IMR-90 (cell line): ENCODE results near the gene THSD7B. TPM values are rescaled to one million over a fixed set of nuclear protein-coding genes. Genes with fewer than 3 reads are reported as not detected.

Experiments
- ATAC-seq: fragments of 200-7000 bp; cut with Tn5 transposase; 2 replicates; pipeline ENCODE4 v1.9.1; 2020; ENCODE audit warnings: low read depth, mild to moderate bottlenecking, moderate library complexity
- BruUV-seq: library from RNA; stranded (reverse); fragments of 400-500 nt; replicated peaks from 2 replicates; lab custom pipeline; 2021; lab: Mats Ljungman, UMichigan
- CTCF ChIA-PET: fragments of 300-600 bp; formaldehyde crosslinking; extraction: SDS; loops from one replicate; lab custom pipeline; 2021; ENCODE audit warnings: antibody characterized with exemption; lab: Yijun Ruan, JAX
- POLR2A ChIA-PET: fragments of 300-600 bp; sonication (Branson Sonifier 250); formaldehyde crosslinking; loops from one replicate; lab custom pipeline; 2022; ENCODE audit warnings: antibody characterized with exemption; ENCODE audit not compliant: unreplicated experiment; lab: Charles Lee
- DNase-seq: peaks from one replicate; pipeline ENCODE4 v3.0.0; 2013
- H2AFZ ChIP-seq: replicated peaks from 2 replicates; pipeline ENCODE3; 2013; ENCODE audit warnings: low read length, mild to moderate bottlenecking; ENCODE audit not compliant: poor library complexity
- H2AK5ac ChIP-seq: 2 replicates; pipeline ENCODE4 v1.6.1; 2013; ENCODE audit warnings: low read depth, low read length, inconsistent platforms
- H2AK9ac ChIP-seq: replicated peaks from 2 replicates; pipeline ENCODE3; 2013; ENCODE audit warnings: mild to moderate bottlenecking, low read depth, low read length, moderate library complexity; ENCODE audit not compliant: poor library complexity
- H2BK120ac ChIP-seq: 2 replicates; pipeline ENCODE4 v1.6.1; 2013; ENCODE audit warnings: low read depth, low read length, inconsistent platforms
- H2BK15ac ChIP-seq: 3 replicates; pipeline ENCODE4 v1.6.1; 2013; ENCODE audit warnings: low read depth, low read length, inconsistent platforms
- H2BK20ac ChIP-seq: 2 replicates; pipeline ENCODE4 v1.6.1; 2013; ENCODE audit warnings: low read depth, mild to moderate bottlenecking, inconsistent platforms, low read length, moderate library complexity
- H2BK5ac ChIP-seq: 2 replicates; pipeline ENCODE4 v1.6.1; 2013; ENCODE audit warnings: mild to moderate bottlenecking, low read depth, low read length, inconsistent platforms; ENCODE audit not compliant: poor library complexity, severe bottlenecking
- H3K14ac ChIP-seq: replicated peaks from 2 replicates; pipeline ENCODE4 v1.6.1; 2013; ENCODE audit warnings: low read depth, low read length, inconsistent platforms
- H3K18ac ChIP-seq: 2 replicates; pipeline ENCODE4 v1.6.1; 2013; ENCODE audit warnings: low read depth, low read length, control low read depth
- H3K23ac ChIP-seq: 2 replicates; pipeline ENCODE4 v1.6.1; 2013; ENCODE audit warnings: low read depth, low read length, inconsistent platforms
- H3K27ac ChIP-seq: 2 replicates; pipeline ENCODE4 v1.5.1; 2013; ENCODE audit warnings: mild to moderate bottlenecking, control low read depth, low read length; ENCODE audit not compliant: insufficient read depth
- H3K27me3 ChIP-seq: 2 replicates; pipeline ENCODE4 v1.6.1; 2013; ENCODE audit warnings: low read length; ENCODE audit not compliant: control insufficient read depth, insufficient read depth
- H3K36me3 ChIP-seq: 2 replicates; pipeline ENCODE4 v1.6.1; 2013; ENCODE audit warnings: low read length, mixed read lengths; ENCODE audit not compliant: control insufficient read depth, insufficient read depth
- H3K4ac ChIP-seq: 2 replicates; pipeline ENCODE4 v1.6.1; 2013; ENCODE audit warnings: low read depth, low read length, inconsistent platforms
- H3K4me1 ChIP-seq: 2 replicates; pipeline ENCODE4 v1.6.1; 2013; ENCODE audit warnings: low read length, mixed read lengths; ENCODE audit not compliant: control insufficient read depth, insufficient read depth
- H3K4me2 ChIP-seq: 2 replicates; pipeline ENCODE4 v1.6.1; 2013; ENCODE audit warnings: low read depth, mild to moderate bottlenecking, control low read depth, low read length, moderate library complexity
- H3K4me3 ChIP-seq: 2 replicates; pipeline ENCODE4 v1.5.1; 2013; ENCODE audit warnings: low read depth, mild to moderate bottlenecking, control low read depth, low read length, moderate library complexity; ENCODE audit not compliant: insufficient read depth
- H3K56ac ChIP-seq: 2 replicates; pipeline ENCODE4 v1.6.1; 2013; ENCODE audit warnings: low read length, inconsistent platforms; ENCODE audit not compliant: insufficient read depth; ENCODE audit errors: extremely low read depth
- H3K79me1 ChIP-seq, 2 experiments: 2 replicates each; pipeline ENCODE4 v1.6.1; 2013; ENCODE audit warnings: low read length in 2 of 2, inconsistent platforms in 1 of 2, low read depth in 1 of 2
- H3K9ac ChIP-seq: 2 replicates; pipeline ENCODE4 v1.6.1; 2013; ENCODE audit warnings: low read depth, low read length, control low read depth
- H3K9me1 ChIP-seq: 2 replicates; pipeline ENCODE4 v1.6.1; 2013; ENCODE audit warnings: low read length, inconsistent platforms; ENCODE audit not compliant: insufficient read depth
- H3K9me3 ChIP-seq: 2 replicates; pipeline ENCODE4 v1.6.1; 2013; ENCODE audit warnings: low read length; ENCODE audit not compliant: control insufficient read depth, insufficient read depth
- H4K20me1 ChIP-seq: 2 replicates; pipeline ENCODE4 v1.6.1; 2013; ENCODE audit warnings: low read length, inconsistent platforms; ENCODE audit not compliant: insufficient read depth
- H4K5ac ChIP-seq: 2 replicates; pipeline ENCODE4 v1.6.1; 2013; ENCODE audit warnings: mild to moderate bottlenecking, low read depth, low read length, control low read depth
- H4K8ac ChIP-seq, 2 experiments: 2 replicates each; pipeline ENCODE4 v1.6.1; 2013; ENCODE audit warnings: low read depth in 2 of 2, low read length in 2 of 2, control low read depth in 1 of 2, inconsistent platforms in 1 of 2
- H4K91ac ChIP-seq: 2 replicates; pipeline ENCODE4 v1.6.1; 2013; ENCODE audit warnings: low read depth, low read length, inconsistent platforms; ENCODE audit not compliant: insufficient read depth
- BHLHE40 ChIP-seq: fragments of 150-350 bp; IDR thresholded peaks from 2 replicates; pipeline ENCODE4 v1.6.1; 2016; ENCODE audit warnings: mild to moderate bottlenecking, low read depth, low read length
- CEBPB ChIP-seq: IDR thresholded peaks from 2 replicates; pipeline ENCODE4 v1.6.1; 2012; ENCODE audit warnings: low read depth, low read length, improper control_type of control experiment
- CHD1 ChIP-seq: IDR thresholded peaks from 2 replicates; pipeline ENCODE4 v1.6.1; 2012; ENCODE audit warnings: low read depth, low read length, improper control_type of control experiment
- CTCF ChIP-seq: conservative IDR thresholded peaks from 2 replicates; pipeline ENCODE4 v1.5.1; 2012; ENCODE audit warnings: mild to moderate bottlenecking, low read depth, low read length, improper control_type of control experiment
- FOS ChIP-seq: fragments of 150-350 bp; IDR thresholded peaks from 2 replicates; pipeline ENCODE4 v1.6.1; 2016; ENCODE audit warnings: low read depth, low read length
- MAFK ChIP-seq: IDR thresholded peaks from 2 replicates; pipeline ENCODE4 v1.6.1; 2012; ENCODE audit warnings: low read depth, low read length, improper control_type of control experiment
- MAZ ChIP-seq: IDR thresholded peaks from 2 replicates; pipeline ENCODE4 v1.6.1; 2012; ENCODE audit warnings: low read depth, mild to moderate bottlenecking, low read length, improper control_type of control experiment, moderate library complexity, borderline replicate concordance
- MXI1 ChIP-seq: IDR thresholded peaks from 2 replicates; pipeline ENCODE4 v1.6.1; 2012; ENCODE audit warnings: low read depth, mild to moderate bottlenecking, low read length, moderate library complexity, borderline replicate concordance
- NFE2L2 ChIP-seq: fragments of 150-350 bp; IDR thresholded peaks from 2 replicates; pipeline ENCODE4 v1.6.1; 2016; ENCODE audit warnings: low read depth, mild to moderate bottlenecking, low read length
- POLR2A ChIP-seq: IDR thresholded peaks from 2 replicates; pipeline ENCODE4 v1.6.1; 2012; ENCODE audit warnings: mild to moderate bottlenecking, low read depth, low read length
- RAD21 ChIP-seq: IDR thresholded peaks from 2 replicates; pipeline ENCODE4 v1.6.1; 2012; ENCODE audit warnings: low read length, improper control_type of control experiment
- RCOR1 ChIP-seq: IDR thresholded peaks from 2 replicates; pipeline ENCODE4 v1.6.1; 2012; ENCODE audit warnings: mild to moderate bottlenecking, low read length, improper control_type of control experiment; ENCODE audit not compliant: insufficient replicate concordance
- RFX5 ChIP-seq: IDR thresholded peaks from 2 replicates; pipeline ENCODE4 v1.8.0; 2012; ENCODE audit warnings: low read depth, mild to moderate bottlenecking, low read length, moderate library complexity
- SMC3 ChIP-seq: fragments of 150-350 bp; IDR thresholded peaks from 2 replicates; pipeline ENCODE4 v1.6.1; 2016; ENCODE audit warnings: low read depth, mild to moderate bottlenecking, antibody characterized with exemption, low read length, moderate library complexity
- WGBS, 2 experiments: methylation state at CpG; one replicate each; pipeline versions ENCODE4 v1.1.5 to v1.1.7; 2013; ENCODE audit warnings: missing lambda C conversion rate in 2 of 2; ENCODE audit not compliant: insufficient read length in 1 of 2; ENCODE audit errors: extremely low coverage in 2 of 2; 5-methylcytosine and 5-hydroxymethylcytosine counted together
- dilution Hi-C: fragments of 300-500 bp; cut with HindIII; formaldehyde crosslinking; loops from one replicate; pipeline ENCODE4 v1.14.3; 2018; ENCODE audit warnings: low sequenced_read_pairs; ENCODE audit not compliant: unreplicated experiment
- in situ Hi-C: fragments of 300-500 bp; cut with MboI; formaldehyde crosslinking; loops from 3 replicates; pipeline ENCODE4 v1.14.3; 2019; ENCODE audit warnings: low sequenced_read_pairs, inconsistent platforms, mixed read lengths
- intact Hi-C: fragments of 100-400 bp; cut with micrococcal nuclease; formaldehyde crosslinking; loops from 2 replicates; pipeline ENCODE4 v1.10.0; 2022
- polyA plus RNA-seq, 3 experiments: library from polyadenylated mRNA; depleted of rRNA; stranded (reverse); fragments of >200 nt; gene quantifications; 2 replicates each; pipeline ENCODE4 v1.2.3, GENCODE V29; 2012; ENCODE audit warnings: low replicate concordance in 1 of 3
- total RNA-seq: library from RNA; depleted of rRNA; stranded (reverse); fragments of >200 nt; gene quantifications from 2 replicates; pipeline ENCODE4 v1.2.3, GENCODE V29; 2012
- TF ChIP-seq, protein P1 (sequence below): fragments of 150-350 bp; IDR thresholded peaks from 2 replicates; pipeline ENCODE4 v1.6.1; 2016; ENCODE audit warnings: low read depth, mild to moderate bottlenecking, low read length, moderate library complexity, borderline replicate concordance
- TF ChIP-seq, protein P2 (sequence below): fragments of 150-350 bp; IDR thresholded peaks from 2 replicates; pipeline ENCODE4 v1.6.1; 2017; ENCODE audit warnings: mild to moderate bottlenecking, antibody characterized with exemption, low read length, low read depth

THSD7B gene
- total and polyA plus RNA-seq, 2 of the 4 experiments (the other 2 are of a cell fraction): not detected

GRCh38 chr2:137659616-137660015, 894.3 kb downstream of the THSD7B start:
- in situ Hi-C loops: no loop called here
- no peak overlapping the region for H2BK5ac ChIP-seq
- H3K27ac ChIP-seq: no peak overlapping the region
- no peak overlapping the region for H3K9ac ChIP-seq
- WGBS, 2 experiments: no CpG with 5 or more reads among the region's 5 CpGs
- H2AK5ac ChIP-seq: no peak overlapping the region
- TF ChIP-seq NFE2L2 (no peak), RFX5 (no peak), RAD21 (no peak), MAFK (no peak), FOS (no peak), MXI1 (no peak), CEBPB (no peak), POLR2A (no peak), CTCF (no peak), SMC3 (no peak), RCOR1 (no peak), MAZ (no peak), BHLHE40 (no peak), CHD1 (no peak)
- TF ChIP-seq, protein P1, sequence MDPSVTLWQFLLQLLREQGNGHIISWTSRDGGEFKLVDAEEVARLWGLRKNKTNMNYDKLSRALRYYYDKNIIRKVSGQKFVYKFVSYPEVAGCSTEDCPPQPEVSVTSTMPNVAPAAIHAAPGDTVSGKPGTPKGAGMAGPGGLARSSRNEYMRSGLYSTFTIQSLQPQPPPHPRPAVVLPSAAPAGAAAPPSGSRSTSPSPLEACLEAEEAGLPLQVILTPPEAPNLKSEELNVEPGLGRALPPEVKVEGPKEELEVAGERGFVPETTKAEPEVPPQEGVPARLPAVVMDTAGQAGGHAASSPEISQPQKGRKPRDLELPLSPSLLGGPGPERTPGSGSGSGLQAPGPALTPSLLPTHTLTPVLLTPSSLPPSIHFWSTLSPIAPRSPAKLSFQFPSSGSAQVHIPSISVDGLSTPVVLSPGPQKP: no peak
- TF ChIP-seq, protein P2, sequence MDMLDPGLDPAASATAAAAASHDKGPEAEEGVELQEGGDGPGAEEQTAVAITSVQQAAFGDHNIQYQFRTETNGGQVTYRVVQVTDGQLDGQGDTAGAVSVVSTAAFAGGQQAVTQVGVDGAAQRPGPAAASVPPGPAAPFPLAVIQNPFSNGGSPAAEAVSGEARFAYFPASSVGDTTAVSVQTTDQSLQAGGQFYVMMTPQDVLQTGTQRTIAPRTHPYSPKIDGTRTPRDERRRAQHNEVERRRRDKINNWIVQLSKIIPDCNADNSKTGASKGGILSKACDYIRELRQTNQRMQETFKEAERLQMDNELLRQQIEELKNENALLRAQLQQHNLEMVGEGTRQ: no peak
- DNase-seq (no peak), ATAC-seq (no peak)
- no peak overlapping the region for H3K4ac ChIP-seq
- H2BK20ac ChIP-seq: no peak overlapping the region
- H4K20me1 ChIP-seq: no peaks in the 10 kb centered on the region
- no peak overlapping the region for H3K14ac ChIP-seq
- H3K4me3 ChIP-seq: no peak overlapping the region
- no peak overlapping the region for H3K4me2 ChIP-seq
- H3K56ac ChIP-seq: no peak overlapping the region
- H3K4me1 ChIP-seq: no peaks in the 10 kb centered on the region
- H2AK9ac ChIP-seq: no peak overlapping the region
- no TSS peak for BruUV-seq
- no peak overlapping the region for H2AFZ ChIP-seq
- H4K8ac ChIP-seq: no peak overlapping the region
- no peak overlapping the region for H2BK120ac ChIP-seq
- H3K27me3 ChIP-seq: no peaks in the 10 kb centered on the region
- no peaks in the 10 kb centered on the region for H3K9me1 ChIP-seq
- H3K36me3 ChIP-seq: no peaks in the 10 kb centered on the region
- dilution Hi-C loops: no loop called here
- H4K91ac ChIP-seq: no peak overlapping the region
- no peak overlapping the region for H3K23ac ChIP-seq
- H2BK15ac ChIP-seq: no peak overlapping the region
- peaks cover 11% of the 10 kb centered on the region for H3K9me3 ChIP-seq
- CTCF ChIA-PET: no interaction called here
- intact Hi-C loops: no loop called here
- POLR2A ChIA-PET: no interaction called here
- no peak overlapping the region for H4K5ac ChIP-seq
- no peak overlapping the region for H3K18ac ChIP-seq
- H3K79me1 ChIP-seq: no peaks in the 10 kb centered on the region
